ENCODE data around the gene SERPINA3. TPM values are rescaled to one million over a fixed set of nuclear protein-coding genes. Genes with fewer than 3 reads are reported as not detected.
"Not testable (repeated sequence)": the region's sequence is repeated elsewhere in the genome, so short reads cannot be mapped to it uniquely, and the experiment has no call there.

Gene SERPINA3
- total RNA-seq, 1 experiment from 2014 or later: 0.17 TPM

DNA sequence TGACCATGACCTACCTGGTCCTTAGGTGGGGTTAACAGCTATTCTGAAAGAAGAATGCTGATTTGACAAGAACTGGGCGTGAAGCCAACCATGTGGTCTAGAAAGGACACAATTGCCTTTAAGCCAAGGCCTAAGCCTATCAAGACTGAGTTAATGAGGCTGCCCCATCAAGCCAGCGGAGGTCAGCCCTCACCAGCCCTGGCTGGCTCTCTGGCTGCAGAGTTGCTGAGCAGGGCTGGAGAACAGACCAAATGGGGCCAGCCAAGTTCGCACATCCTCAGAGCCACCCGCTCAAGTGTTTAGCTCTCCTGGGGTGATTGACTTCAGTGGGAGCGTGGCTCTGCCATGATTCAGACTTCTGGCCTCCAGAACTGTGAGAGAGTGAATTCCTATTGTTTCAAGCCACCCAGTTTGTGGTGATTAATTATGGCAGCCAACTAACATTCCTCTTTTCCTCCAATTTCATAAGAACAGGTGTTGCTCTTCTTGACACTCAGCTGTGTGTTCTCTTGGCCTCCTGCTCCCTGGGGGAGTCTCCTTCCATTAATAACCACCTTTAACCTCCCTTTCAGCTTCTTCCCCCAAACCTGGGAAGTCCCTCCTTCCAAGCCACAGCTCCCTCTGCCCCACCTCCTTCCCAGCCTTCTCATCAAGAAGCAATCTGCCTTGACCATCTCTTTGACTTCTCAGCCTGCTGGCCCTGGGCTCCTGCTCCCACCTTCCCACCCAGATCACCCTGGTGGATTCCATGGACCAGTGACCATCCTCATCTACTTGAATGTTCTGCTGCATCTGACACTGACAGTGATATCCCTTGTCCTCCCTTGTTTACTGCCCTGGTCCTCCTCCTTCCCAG, 36.2 kb upstream of the SERPINA3 start:
- no TSS peak for BruUV-seq (replicated peaks)
- ChIA-PET CTCF (no interaction called here), POLR2A (ENCODE audit: low non-redundant PET) (no interaction called here)
- Histone ChIP-seq H3K4me3 (ENCODE audit: low read depth, low read length, poor library complexity, severe bottlenecking) (no peak overlapping the region), H3K36me3 (ENCODE audit: insufficient read depth, low read length, poor library complexity, severe bottlenecking) (no peaks in the 10 kb centered on the region), H3K27ac (ENCODE audit: low read depth, low read length, poor library complexity, severe bottlenecking) (no peak overlapping the region), H3K27me3 (replicated peaks; ENCODE audit: insufficient read depth, low read depth, low read length, poor library complexity) (no peaks in the 10 kb centered on the region), H3K4me1 (ENCODE audit: insufficient read depth, low read length, poor library complexity, severe bottlenecking) (no peaks in the 10 kb centered on the region), H3K9me3 (ENCODE audit: low read depth, low read length, poor library complexity, severe bottlenecking) (no peaks in the 10 kb centered on the region)
- no peak for DNase-seq (ENCODE audit: low spot score)
- intact Hi-C loops (cut with micrococcal nuclease; ENCODE audit: unreplicated experiment): no loop called here
- TF ChIP-seq EZH2 (IDR thresholded peaks at IDR 0.05; ENCODE audit: borderline replicate concordance, low read depth, low read length, poor library complexity, severe bottlenecking): no peak
- TF ChIP-seq, protein P1, sequence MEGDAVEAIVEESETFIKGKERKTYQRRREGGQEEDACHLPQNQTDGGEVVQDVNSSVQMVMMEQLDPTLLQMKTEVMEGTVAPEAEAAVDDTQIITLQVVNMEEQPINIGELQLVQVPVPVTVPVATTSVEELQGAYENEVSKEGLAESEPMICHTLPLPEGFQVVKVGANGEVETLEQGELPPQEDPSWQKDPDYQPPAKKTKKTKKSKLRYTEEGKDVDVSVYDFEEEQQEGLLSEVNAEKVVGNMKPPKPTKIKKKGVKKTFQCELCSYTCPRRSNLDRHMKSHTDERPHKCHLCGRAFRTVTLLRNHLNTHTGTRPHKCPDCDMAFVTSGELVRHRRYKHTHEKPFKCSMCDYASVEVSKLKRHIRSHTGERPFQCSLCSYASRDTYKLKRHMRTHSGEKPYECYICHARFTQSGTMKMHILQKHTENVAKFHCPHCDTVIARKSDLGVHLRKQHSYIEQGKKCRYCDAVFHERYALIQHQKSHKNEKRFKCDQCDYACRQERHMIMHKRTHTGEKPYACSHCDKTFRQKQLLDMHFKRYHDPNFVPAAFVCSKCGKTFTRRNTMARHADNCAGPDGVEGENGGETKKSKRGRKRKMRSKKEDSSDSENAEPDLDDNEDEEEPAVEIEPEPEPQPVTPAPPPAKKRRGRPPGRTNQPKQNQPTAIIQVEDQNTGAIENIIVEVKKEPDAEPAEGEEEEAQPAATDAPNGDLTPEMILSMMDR (conservative IDR thresholded peaks at IDR 0.05; ENCODE audit: low read depth, low read length): no peak

DNA sequence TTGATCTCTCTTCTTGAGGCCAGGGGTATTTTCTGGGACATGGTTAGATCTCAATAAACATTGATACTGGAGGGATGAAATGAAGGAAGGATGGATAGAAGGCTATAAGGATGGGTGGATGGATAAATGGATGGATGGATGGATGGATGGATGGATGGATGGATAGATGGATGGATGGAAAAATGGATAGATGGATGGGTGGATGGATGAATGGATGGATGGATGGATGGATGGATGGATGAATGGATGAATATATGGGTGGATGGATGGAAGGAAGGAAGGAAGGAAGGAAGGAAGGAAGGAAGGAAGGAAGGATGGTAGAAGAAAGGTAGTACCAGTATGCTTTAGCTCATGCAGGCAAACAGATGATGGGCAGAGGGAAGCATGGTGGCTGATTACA, 34.7 kb upstream of the SERPINA3 start:
- CTCF ChIA-PET; H3K4me3 ChIP-seq (ENCODE audit: low read depth, low read length, poor library complexity, severe bottlenecking); intact Hi-C loops (cut with micrococcal nuclease; ENCODE audit: unreplicated experiment); H3K9me3 ChIP-seq (ENCODE audit: low read depth, low read length, poor library complexity, severe bottlenecking); BruUV-seq (replicated peaks); H3K4me1 ChIP-seq (ENCODE audit: insufficient read depth, low read length, poor library complexity, severe bottlenecking); H3K27me3 ChIP-seq (replicated peaks; ENCODE audit: insufficient read depth, low read depth, low read length, poor library complexity); POLR2A ChIA-PET (ENCODE audit: low non-redundant PET); H3K27ac ChIP-seq (ENCODE audit: low read depth, low read length, poor library complexity, severe bottlenecking); DNase-seq (ENCODE audit: low spot score); H3K36me3 ChIP-seq (ENCODE audit: insufficient read depth, low read length, poor library complexity, severe bottlenecking): not testable (repeated sequence)

DNA sequence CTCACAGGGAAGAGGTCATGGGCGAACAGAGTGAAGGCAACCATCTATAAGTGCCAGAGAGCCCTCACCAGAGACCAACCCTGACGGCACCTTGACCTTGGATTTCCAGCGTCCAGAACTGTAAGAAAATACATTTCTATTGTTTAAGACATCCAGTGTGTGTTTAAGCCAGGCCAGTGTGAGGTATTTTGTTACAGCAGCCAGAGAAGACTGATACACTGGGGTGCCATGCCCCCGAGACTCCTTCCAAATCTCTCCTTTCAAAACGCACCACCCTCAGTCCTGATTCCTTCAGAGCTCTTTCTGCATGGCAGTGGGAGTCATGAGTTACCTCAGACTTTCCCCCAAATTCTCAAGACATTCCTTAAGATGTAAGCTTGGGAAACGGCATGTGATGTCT, 33.5 kb upstream of the SERPINA3 start:
- Histone ChIP-seq H3K27me3 (replicated peaks; ENCODE audit: insufficient read depth, low read depth, low read length, poor library complexity) (no peaks in the 10 kb centered on the region), H3K9me3 (ENCODE audit: low read depth, low read length, poor library complexity, severe bottlenecking) (no peaks in the 10 kb centered on the region), H3K4me3 (ENCODE audit: low read depth, low read length, poor library complexity, severe bottlenecking) (no peak overlapping the region), H3K27ac (ENCODE audit: low read depth, low read length, poor library complexity, severe bottlenecking) (no peak overlapping the region), H3K36me3 (ENCODE audit: insufficient read depth, low read length, poor library complexity, severe bottlenecking) (no peaks in the 10 kb centered on the region), H3K4me1 (ENCODE audit: insufficient read depth, low read length, poor library complexity, severe bottlenecking) (no peaks in the 10 kb centered on the region)
- no peak for DNase-seq (ENCODE audit: low spot score)
- no TSS peak for BruUV-seq (replicated peaks)
- intact Hi-C loops (cut with micrococcal nuclease; ENCODE audit: unreplicated experiment): no loop called here
- TF ChIP-seq, protein P1 (conservative IDR thresholded peaks at IDR 0.05; ENCODE audit: low read depth, low read length): no peak
- TF ChIP-seq EZH2 (IDR thresholded peaks at IDR 0.05; ENCODE audit: borderline replicate concordance, low read depth, low read length, poor library complexity, severe bottlenecking): no peak
- CTCF ChIA-PET: no interaction called here
- POLR2A ChIA-PET (ENCODE audit: low non-redundant PET): no interaction called here
